Activated T-helper 2 cell treated with anti-CD3 and anti-CD28 coated beads, Interferon-gamma antibody, Interleukin-2, Interleukin-4, amounts not matched to agents 10 μg/mL and 5 μg/mL and 100 μg/mL, durations not matched to agents 14 hours and 24 hours and 36 hours (primary cell): ENCODE measurements around the gene AJAP1. TPM values are rescaled to one million over a fixed set of nuclear protein-coding genes. Genes with fewer than 3 reads are reported as not detected.

Experiments used
- DNase-seq: peaks from one replicate; pipeline ENCODE4 v3.0.0; 2021; ENCODE audit warnings: low spot score
- H3K27ac Mint-ChIP-seq: one replicate; pipeline ENCODE4 v1.8.0; 2021; ENCODE audit warnings: mixed read lengths
- H3K27me3 Mint-ChIP-seq: one replicate; pipeline ENCODE4 v1.8.0; 2021; ENCODE audit warnings: low read depth, mixed read lengths
- H3K36me3 Mint-ChIP-seq: one replicate; pipeline ENCODE4 v1.8.0; 2021; ENCODE audit warnings: low read depth, mixed read lengths
- H3K4me1 Mint-ChIP-seq: one replicate; pipeline ENCODE4 v1.8.0; 2021; ENCODE audit warnings: low read depth, mixed read lengths
- H3K4me3 Mint-ChIP-seq: one replicate; pipeline ENCODE4 v1.8.0; 2021; ENCODE audit warnings: low read depth, mild to moderate bottlenecking, moderate library complexity, mixed read lengths
- H3K9me3 Mint-ChIP-seq: one replicate; pipeline ENCODE4 v1.8.0; 2021; ENCODE audit warnings: mixed read lengths
- intact Hi-C: fragments of 100-400 bp; cut with micrococcal nuclease; formaldehyde crosslinking; loops from one replicate; pipeline ENCODE4 v1.15.1; 2023
- total RNA-seq: library from RNA; stranded (reverse); gene quantifications from 2 replicates; pipeline ENCODE4 v1.2.3, GENCODE V29; 2022

Gene AJAP1
- total RNA-seq, 1 donor from 2014 or later: not detected

DNA sequence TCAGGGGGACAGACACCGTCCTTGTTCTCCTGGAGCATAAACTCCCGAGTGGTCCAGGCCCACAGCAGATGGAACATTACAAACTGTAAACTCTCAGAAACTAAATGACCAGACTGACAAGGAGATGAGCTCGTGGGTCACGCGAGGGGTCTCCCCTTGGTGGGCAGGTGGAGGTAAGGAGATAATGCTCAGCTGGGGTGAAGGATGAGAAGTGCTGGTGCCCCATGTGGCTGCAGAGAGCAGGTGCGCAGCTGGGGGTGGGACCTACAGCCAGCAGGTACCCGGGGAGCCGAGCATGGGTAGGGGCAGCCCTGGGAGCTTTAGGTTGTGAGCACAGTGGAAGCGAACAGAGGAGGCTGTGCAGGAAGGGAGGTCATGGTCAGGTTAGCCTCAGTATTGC is 40.1 kb downstream of the AJAP1 start:
- H3K4me1 Mint-ChIP-seq: no peaks in the 10 kb centered on the region
- no peaks in the 10 kb centered on the region for H3K36me3 Mint-ChIP-seq
- H3K27me3 Mint-ChIP-seq: no peaks in the 10 kb centered on the region
- no peak overlapping the region for H3K27ac Mint-ChIP-seq
- H3K4me3 Mint-ChIP-seq: no peak overlapping the region
- no peak for DNase-seq
- intact Hi-C loops: no loop called here
- H3K9me3 Mint-ChIP-seq: no peaks in the 10 kb centered on the region

GRCh38 chr1:4695241-4695640 is 40.8 kb downstream of the AJAP1 start:
- intact Hi-C loops: no loop called here
- no peaks in the 10 kb centered on the region for H3K4me1 Mint-ChIP-seq

GRCh38 chr1:4696161-4696745 is 41.8 kb downstream of the AJAP1 start:
- H3K4me1 Mint-ChIP-seq: no peaks in the 10 kb centered on the region
- no peak overlapping the region for H3K27ac Mint-ChIP-seq
- H3K27me3 Mint-ChIP-seq: no peaks in the 10 kb centered on the region
- H3K36me3 Mint-ChIP-seq: no peaks in the 10 kb centered on the region
- no peak for DNase-seq
- no peaks in the 10 kb centered on the region for H3K9me3 Mint-ChIP-seq
- intact Hi-C loops: no loop called here
- H3K4me3 Mint-ChIP-seq: no peak overlapping the region

More at GRCh38 chr1:4695241-4695640, 40.8 kb downstream of the AJAP1 start:
- Mint-ChIP-seq H3K4me3 (no peak overlapping the region), H3K27me3 (no peaks in the 10 kb centered on the region), H3K36me3 (no peaks in the 10 kb centered on the region), H3K27ac (no peak overlapping the region), H3K9me3 (no peaks in the 10 kb centered on the region)
- no peak for DNase-seq

GRCh38 chr1:4696753-4697152 is 42.3 kb downstream of the AJAP1 start:
- Mint-ChIP-seq H3K4me3 (no peak overlapping the region), H3K27ac (no peak overlapping the region), H3K4me1 (no peaks in the 10 kb centered on the region), H3K27me3 (no peaks in the 10 kb centered on the region), H3K36me3 (no peaks in the 10 kb centered on the region), H3K9me3 (no peaks in the 10 kb centered on the region)
- DNase-seq: no peak
- intact Hi-C loops: no loop called here

DNA sequence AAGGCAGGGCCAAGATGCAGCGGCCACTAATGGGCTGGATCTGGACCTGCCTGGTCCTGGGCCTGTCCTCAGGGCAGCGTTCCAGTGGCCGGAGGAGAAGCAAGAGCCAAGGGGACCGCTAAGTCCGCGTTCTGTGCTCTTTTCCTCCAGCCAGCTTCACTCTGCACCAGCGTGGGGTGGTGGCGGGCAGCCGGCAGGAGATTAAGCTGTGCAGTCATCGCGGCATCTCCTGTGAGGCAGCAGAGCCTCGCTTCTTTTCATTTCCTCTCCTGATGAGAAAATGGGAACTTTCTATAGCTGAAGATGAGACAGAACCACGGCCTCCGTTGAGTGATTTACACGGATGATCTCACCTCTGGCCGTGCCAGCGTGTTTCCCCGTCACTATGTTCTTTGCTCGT is 43.4 kb downstream of the AJAP1 start:
- Mint-ChIP-seq H3K4me3 (no peak overlapping the region), H3K4me1 (no peaks in the 10 kb centered on the region), H3K9me3 (no peaks in the 10 kb centered on the region), H3K27ac (no peak overlapping the region), H3K36me3 (no peaks in the 10 kb centered on the region), H3K27me3 (no peaks in the 10 kb centered on the region)
- DNase-seq: no peak
- intact Hi-C loops: no loop called here

- DNase-seq: no peak
- no peak overlapping the region for H3K27ac Mint-ChIP-seq
- H3K4me3 Mint-ChIP-seq: no peak overlapping the region
- intact Hi-C loops: no loop called here
- no peaks in the 10 kb centered on the region for H3K27me3 Mint-ChIP-seq
- no peaks in the 10 kb centered on the region for H3K4me1 Mint-ChIP-seq
- H3K36me3 Mint-ChIP-seq: no peaks in the 10 kb centered on the region
- H3K9me3 Mint-ChIP-seq: no peaks in the 10 kb centered on the region
These were observed 44.5 kb downstream of the AJAP1 start for GRCh38 chr1:4698911-4699310.

DNA sequence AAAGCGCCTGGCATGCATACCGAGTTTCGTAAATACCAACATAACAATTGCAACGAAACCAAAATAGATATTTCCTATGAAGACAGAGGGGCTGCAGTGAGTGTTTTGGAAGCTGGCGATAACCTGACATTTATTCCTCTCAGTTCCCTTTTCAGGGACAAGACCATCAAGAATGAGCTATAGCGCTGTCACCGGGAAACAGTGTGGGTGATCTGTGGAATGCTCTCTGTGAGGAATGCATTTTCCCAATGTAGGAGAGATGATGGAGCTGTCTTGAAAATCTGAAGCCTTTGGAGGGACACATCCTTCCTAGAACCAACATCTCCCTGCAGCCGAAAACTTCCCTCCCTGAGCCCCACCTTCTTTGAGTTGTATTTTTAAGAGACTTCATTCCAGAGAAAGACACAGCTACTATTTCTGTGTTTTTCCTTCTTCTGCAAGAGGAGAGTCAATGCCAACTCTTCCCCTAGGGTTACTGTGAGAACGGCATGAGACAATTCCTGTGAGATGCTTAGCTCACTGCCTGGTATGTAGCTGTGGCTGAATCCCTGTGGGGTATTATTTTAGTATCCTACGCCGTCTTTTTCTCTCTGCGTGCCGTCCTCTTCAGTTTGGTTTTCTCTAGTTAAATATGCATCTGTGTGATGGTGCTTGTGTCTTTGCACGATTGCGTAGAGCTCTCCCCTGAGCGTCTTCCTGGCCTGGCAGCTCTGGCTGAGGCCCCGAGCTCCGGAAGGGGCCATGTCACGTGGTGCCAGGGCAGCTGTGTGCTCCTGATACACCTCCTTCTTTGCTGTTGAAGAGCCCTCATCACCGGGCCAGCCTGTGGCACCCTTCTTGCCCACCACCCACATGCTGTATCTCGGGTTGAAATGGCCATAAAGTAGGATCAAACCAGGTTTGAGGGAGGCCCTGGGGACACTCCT is 45.2 kb downstream of the AJAP1 start:
- H3K9me3 Mint-ChIP-seq: no peaks in the 10 kb centered on the region

DNA sequence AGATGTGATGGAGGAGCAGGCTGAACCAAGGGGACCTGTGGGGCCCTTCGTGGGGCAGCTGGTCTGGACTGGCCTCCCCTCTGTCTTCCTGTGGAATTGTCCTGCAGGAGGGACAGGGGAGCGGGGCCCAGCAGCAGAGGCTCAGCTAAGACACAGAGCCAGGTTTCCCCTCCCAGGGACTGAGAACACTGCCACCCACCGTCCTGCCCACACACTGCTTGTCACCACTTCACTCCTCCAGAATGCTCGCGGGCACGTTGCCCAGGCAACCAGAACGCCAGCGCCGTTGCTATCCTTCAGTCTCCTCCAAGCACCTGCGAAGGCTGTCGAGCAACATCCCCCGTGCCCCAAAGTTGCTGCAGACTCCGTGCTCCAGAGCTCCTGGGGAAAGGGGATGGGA is 46.4 kb downstream of the AJAP1 start:
- Mint-ChIP-seq H3K27ac (no peak overlapping the region), H3K9me3 (no peaks in the 10 kb centered on the region), H3K4me3 (no peak overlapping the region), H3K36me3 (no peaks in the 10 kb centered on the region), H3K27me3 (no peaks in the 10 kb centered on the region), H3K4me1 (no peaks in the 10 kb centered on the region)
- DNase-seq: no peak
- intact Hi-C loops: no loop called here

More for the DNA sequence above, 45.2 kb downstream of the AJAP1 start:
- intact Hi-C loops: no loop called here
- Mint-ChIP-seq H3K36me3 (no peaks in the 10 kb centered on the region), H3K4me1 (no peaks in the 10 kb centered on the region), H3K27ac (no peak overlapping the region), H3K27me3 (no peaks in the 10 kb centered on the region), H3K4me3 (no peak overlapping the region)
- DNase-seq: no peak

DNA sequence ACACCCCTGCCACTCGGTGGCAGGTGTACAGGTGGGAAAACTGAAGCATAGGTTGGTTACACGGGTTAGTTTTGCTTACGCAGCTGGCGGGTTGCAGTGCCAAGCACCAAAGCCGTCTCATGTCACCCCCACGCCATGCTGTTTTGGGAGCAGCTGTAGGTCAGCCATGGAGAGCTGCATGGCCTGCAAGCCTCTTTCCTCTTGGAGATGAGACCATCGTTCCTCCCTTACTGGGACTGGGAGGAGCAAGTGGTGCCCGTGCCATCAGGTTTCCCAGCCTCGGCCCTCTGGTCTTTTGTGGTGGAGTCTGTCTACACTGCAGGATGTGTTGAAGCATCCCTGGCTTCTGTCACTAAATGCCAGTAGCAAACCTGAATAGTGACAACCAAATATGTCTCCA is 46.9 kb downstream of the AJAP1 start:
- H3K9me3 Mint-ChIP-seq: no peaks in the 10 kb centered on the region
- H3K4me1 Mint-ChIP-seq: no peaks in the 10 kb centered on the region
- H3K27me3 Mint-ChIP-seq: no peaks in the 10 kb centered on the region
- DNase-seq: no peak
- H3K4me3 Mint-ChIP-seq: no peak overlapping the region
- no peaks in the 10 kb centered on the region for H3K36me3 Mint-ChIP-seq
- intact Hi-C loops: no loop called here
- H3K27ac Mint-ChIP-seq: no peak overlapping the region

DNA sequence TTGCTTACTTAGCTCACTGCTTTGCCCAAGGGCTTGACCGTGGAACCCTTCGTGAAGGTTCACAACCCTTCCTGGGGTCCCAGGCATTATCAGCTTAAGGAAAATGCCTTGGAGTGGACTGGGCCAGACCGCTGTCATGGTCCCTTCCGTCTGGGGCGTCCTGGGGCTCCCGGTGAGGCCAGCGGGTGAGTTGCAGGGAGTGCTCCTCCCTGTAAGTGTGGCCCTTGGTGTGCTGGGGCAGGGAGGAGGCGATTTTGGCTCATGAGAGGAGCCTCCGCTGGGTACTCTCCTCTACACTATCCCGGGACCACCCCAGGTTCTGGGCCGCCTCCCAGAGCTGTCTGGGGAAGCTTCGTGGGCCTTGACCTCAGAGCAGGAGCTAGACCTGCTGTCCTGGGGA is 48.1 kb downstream of the AJAP1 start:
- DNase-seq: no peak
- Mint-ChIP-seq H3K4me3 (no peak overlapping the region), H3K9me3 (no peaks in the 10 kb centered on the region), H3K27me3 (no peaks in the 10 kb centered on the region), H3K27ac (no peak overlapping the region), H3K36me3 (no peaks in the 10 kb centered on the region), H3K4me1 (no peaks in the 10 kb centered on the region)
- intact Hi-C loops: no loop called here

- H3K4me3 Mint-ChIP-seq: no peak overlapping the region
- H3K36me3 Mint-ChIP-seq: no peaks in the 10 kb centered on the region
- H3K27me3 Mint-ChIP-seq: no peaks in the 10 kb centered on the region
- no peaks in the 10 kb centered on the region for H3K4me1 Mint-ChIP-seq
- H3K9me3 Mint-ChIP-seq: no peaks in the 10 kb centered on the region
- intact Hi-C loops: no loop called here
- no peak for DNase-seq
- no peak overlapping the region for H3K27ac Mint-ChIP-seq
These were observed 48.5 kb downstream of the AJAP1 start for GRCh38 chr1:4702932-4703331.

- no peaks in the 10 kb centered on the region for H3K9me3 Mint-ChIP-seq
- H3K36me3 Mint-ChIP-seq: no peaks in the 10 kb centered on the region
- no peak for DNase-seq
- H3K27me3 Mint-ChIP-seq: no peaks in the 10 kb centered on the region
- intact Hi-C loops: no loop called here
- H3K4me1 Mint-ChIP-seq: no peaks in the 10 kb centered on the region
- no peak overlapping the region for H3K27ac Mint-ChIP-seq
- H3K4me3 Mint-ChIP-seq: no peak overlapping the region
These were observed 49.2 kb downstream of the AJAP1 start for GRCh38 chr1:4703646-4704045.

DNA sequence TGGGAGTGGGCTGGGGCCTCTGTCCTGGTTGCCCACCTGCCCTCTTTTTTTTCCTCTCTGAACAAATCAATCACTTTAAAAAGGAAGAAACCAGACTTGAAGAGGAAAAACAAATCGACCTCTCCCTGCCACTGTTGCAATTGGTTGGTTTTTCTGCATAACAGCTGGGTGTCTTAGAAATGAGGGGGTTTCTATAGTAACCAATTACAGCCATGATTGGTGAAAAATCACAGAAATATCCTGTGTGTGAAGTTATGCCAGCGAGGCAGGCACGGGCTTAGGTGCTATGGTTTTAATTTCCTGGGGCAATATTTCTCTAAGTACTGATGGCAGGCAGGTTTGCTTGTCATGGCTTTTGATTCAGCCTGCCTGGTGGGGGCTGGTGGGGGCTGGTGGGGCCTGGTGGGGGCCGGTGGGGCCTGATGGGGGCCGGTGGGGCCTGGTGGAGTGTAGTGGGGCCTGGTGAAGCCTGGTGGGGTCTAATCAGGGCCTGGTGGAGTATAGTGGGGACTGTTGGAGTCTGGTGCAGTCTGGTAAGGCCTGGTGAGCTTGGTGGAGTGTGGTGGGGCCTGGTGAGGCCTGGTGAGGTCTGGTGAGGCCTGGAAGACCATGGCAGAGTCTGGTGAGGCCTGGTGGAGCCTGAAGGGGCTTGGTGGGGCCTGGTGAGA is 54.6 kb downstream of the AJAP1 start:
- H3K4me3 Mint-ChIP-seq: no peak overlapping the region
- H3K4me1 Mint-ChIP-seq: no peaks in the 10 kb centered on the region
- intact Hi-C loops: no loop called here
- no peaks in the 10 kb centered on the region for H3K36me3 Mint-ChIP-seq
- no peak for DNase-seq
- H3K27me3 Mint-ChIP-seq: peaks cover 17% of the 10 kb centered on the region
- H3K27ac Mint-ChIP-seq: no peak overlapping the region
- no peaks in the 10 kb centered on the region for H3K9me3 Mint-ChIP-seq
